GM19193 (cell line): ENCODE measurements around the gene TP53TG3F.
"Not testable (repeated sequence)": the region's sequence is repeated elsewhere in the genome, so short reads cannot be mapped to it uniquely, and the experiment has no call there.

Source experiments
- POLR2A ChIP-seq: IDR thresholded peaks from 4 replicates; pipeline ENCODE4 v1.6.1; 2011; ENCODE audit not compliant: insufficient read depth, insufficient read length; ENCODE audit errors: extremely low read depth

Gene TP53TG3F

GRCh38 chr16:33459312-33459711 lies at the start of gene TP53TG3F:
TP53TG3F (plus strand) TSS chr16:33459612; CDS start chr16:33459680, 68 bp downstream.
- TF ChIP-seq POLR2A: not testable (repeated sequence)
